Measurements from ENCODE around the gene ZNF12.

Gene ZNF12

DNA sequence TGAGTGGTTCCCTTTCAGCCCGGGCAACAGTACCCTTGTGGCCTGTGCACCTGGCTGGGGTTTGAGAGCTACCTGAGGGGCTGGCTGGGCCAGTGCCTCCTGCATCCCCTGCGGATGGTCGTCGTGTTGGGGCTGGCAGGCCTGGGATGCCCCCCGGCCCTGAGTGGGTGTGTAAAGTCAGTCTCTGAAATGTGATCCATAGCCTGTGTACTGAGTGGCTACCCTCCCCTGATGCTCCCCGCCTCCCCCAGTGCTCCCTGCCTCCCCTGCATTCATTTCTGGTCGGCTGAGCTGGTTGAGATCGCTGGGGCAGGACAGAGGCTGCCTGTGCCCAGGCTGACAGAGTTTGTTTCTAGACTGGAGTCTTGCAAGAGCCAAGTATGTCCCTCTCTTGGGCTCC, 60.3 kb downstream of the ZNF12 start:
- DNase-seq = no peak

DNA sequence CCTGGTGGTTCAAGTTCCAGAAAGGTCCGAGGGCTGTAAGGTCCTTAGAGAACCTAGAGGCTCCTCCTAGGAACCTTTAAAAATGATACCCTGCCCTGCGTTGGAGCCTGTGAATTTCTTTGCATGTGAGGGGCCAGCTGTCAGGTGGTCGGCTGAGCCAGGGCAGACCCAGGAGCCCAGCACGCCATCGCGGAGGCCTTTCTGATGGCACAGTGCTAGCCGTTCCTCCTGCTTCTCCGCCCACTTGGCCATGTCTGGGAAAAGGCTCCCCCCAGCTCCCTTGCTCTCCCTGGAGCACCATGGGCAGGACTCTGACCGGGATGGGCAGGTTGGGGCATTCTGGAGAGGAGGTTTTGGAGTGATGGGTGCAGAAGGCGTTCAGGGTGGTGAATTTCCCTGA, 62.0 kb downstream of the ZNF12 start:
- no peak for DNase-seq

DNA sequence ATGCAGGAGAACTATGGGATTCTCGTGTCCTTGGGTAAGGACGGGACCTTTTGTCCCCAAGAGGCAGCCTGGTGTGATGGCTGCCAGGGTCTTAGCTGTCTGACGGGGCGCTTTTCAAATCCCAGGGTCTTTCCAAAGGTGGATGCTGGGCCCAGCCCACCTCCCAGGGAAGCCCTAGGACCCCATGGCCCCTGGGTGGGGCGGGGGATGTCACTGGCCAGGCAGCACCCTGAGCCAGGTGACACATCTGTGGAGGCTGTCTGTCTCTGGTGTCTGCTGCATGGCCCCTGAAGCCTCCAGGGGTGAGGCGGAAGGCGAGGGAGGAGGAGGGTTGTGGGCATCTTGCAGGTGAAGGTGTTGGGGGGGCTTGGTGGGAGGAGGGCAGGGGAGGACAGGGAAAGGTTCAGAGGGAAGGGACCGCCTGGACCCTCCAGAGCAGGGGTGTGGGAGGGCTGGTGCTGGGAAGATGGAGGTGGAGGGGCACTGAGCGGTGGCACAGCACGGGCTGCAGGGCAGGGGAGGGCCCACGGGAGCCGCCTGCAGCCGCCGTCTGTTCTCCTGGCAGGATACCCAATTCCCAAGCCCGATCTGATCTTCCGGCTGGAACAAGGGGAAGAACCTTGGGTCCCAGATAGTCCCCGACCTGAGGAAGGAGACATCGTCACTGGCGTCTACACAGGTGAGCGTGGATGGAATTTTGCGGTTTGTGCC, 62.7 kb downstream of the ZNF12 start:
- DNase-seq = no peak

DNA sequence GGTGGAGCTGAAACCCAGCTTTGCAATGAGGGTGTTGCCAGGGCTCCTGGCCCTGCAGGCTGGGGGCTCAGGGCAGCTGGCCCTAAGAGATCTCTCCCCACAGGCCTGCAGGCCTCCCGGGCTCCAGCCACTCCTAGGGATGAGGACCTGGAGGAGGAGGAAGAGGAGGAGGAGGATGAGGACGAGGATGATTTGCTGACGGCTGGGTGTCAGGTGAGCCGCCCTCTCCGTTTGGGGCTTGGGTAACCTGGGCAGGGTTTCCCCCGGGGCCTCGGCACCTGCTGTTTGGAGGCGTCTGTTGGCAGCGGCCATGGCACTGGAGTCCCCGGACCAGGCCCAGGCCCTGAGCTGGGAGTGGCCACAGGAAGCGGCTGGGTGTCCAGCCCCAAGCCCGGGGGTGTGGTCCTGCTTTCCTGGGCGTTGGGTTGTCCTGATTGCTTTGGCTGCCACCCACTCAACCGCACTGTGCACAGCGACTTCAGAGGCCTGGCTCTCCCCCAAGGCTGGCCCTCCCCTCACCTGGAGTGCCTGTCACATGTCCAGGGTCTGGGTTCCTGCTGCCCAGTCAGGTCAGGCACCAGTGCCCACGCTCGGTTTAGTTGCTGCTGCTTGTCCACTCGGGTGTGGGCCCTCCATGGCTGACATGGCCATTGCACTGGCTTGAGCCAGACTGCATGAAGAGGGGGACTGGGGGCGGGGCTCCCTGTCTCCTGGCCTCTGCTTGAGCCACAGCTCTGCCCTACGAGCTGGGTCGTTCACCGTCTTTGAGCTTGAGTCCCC, 63.7 kb downstream of the ZNF12 start:
- no peak for DNase-seq

DNA sequence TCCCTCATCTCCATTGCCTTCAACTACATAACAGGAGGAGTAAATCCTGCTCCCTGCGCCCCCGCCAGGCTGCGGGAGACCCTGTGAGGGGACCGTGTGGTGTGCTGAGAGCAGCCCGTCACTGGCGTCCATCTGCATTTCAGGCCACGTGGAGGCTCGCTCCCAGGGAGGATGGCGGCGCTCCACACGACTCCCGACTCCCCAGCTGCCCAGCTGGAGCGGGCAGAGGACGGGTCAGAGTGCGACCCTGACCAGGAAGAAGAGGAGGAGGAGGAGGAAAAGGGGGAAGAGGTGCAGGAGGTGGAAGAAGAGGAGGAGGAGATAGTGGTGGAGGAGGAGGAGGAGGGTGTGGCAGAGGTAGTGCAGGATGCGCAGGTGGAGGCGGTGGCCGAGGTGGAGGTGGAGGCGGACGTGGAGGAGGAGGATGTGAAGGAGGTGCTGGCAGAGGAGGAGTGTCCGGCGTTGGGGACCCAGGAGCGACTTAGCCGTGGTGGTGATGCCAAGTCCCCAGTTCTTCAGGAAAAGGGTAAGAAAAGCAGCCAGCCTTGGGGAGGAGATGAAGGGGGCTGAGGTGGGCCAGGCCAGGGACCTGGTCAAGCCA, 64.4 kb downstream of the ZNF12 start:
- DNase-seq = no peak

DNA sequence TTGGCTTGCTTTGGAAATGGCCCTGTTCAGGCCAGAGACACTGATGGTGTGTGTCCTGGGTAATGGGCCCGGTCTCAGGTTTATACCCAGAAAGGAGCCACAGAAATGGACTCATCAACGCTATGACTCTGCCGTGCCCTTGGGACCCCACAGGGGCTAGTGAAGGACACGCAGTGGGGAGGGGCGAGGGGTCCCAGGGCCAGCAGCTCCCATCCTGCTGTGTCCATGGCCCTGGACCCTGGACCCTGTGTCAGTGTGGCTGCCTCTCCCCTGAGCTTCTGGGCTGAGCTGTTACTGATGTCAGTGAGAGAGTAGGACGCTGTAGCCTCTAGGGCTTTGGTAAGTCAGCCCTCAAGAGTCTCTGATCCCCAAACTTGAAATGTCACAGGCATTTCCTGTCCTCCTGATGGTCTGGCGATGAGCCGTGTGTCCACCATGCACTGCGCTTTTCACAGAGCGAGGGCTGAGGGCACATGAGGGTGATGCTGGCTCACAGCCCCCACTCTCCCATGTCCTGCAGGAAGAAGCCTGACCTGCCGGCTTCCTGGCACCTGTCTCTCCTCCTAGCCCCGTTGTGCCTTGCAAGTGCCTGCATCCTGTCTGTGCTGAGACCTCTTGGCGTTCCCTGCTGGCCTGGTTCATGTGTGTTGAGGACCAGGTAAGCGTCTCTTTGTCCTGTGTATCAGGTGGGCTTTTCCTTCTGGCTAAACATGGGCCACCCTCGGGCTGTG, 65.3 kb downstream of the ZNF12 start:
- no peak for DNase-seq

DNA sequence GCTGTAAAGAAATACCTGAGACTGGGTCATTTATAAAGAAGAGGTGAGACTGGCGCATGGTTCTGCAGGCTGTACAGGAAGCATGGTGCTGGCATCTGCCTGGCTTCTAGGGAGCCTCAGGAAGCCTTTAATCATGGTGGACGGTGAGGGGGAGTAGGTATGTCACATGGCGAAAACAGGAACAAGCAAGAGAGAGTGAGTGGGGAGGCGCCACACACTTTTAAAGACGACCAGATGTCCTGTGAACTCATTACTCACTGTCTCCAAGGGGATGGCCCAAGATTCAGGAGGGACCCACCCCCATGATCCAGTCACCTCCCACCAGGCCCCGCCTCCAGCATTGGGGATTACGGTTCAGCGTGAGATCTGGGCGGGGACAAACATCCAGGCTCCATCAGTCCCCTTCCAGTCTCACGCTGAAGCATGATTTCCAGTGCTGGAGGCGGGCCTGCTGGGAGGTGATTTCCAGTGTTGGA, 66.5 kb downstream of the ZNF12 start:
- no peak for DNase-seq

DNA sequence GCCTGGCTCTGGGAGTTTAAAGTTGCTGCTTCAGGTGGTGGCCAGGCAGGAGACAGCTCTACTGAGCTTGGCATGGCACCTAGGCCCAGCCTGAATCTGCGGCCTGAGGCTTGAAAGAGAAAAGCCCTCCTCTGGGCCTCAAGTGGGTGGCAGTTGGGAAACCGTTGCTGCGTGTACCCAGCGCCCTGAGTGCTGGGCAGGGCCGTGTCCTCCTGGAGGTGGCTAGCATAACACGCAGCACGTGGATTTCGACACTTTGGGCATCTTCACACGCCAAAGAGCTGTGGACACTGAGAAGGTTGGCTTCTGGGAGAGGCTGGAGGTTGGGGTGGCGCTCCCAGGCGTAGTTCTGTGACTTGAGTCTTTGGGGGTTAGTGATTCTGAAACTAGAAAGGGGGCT, 67.1 kb downstream of the ZNF12 start:
- DNase-seq = no peak

DNA sequence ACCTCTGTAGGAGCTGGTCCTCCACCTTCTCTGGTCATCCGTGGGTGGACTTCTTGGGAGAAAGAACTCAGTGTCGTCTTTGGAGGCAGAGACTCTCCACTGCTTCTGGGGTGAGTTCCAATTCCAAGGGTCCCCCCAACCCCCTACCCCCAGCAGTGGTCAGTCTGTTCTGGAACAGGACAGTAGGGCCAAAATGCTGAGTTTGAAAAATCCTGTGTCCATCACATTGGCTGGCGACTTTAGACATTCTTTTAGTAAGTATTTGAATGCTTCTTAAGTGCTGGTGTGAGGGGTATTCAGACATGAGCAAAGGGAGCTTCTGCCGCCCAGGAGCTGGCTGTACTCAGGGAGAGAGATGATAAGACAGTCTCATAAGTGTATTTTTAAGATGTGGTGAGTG, 67.7 kb downstream of the ZNF12 start:
- DNase-seq = no peak

Measured in cortex of kidney (tissue), 1 donor.